DOHH2 (cell line): ENCODE results near the gene FOXK1.

Experiments used
- CTCF ChIP-seq: fragments of 200-600 bp; sonication (generic); IDR thresholded peaks from one replicate; pipeline ENCODE4 v1.5.1; 2014; ENCODE audit warnings: antibody characterized with exemption, mild to moderate bottlenecking, low read depth, low read length; ENCODE audit not compliant: poor library complexity, severe bottlenecking
- EZH2phosphoT487 ChIP-seq: fragments of 200-600 bp; sonication (generic); IDR thresholded peaks from 2 replicates; pipeline ENCODE4 v1.6.1; 2017; ENCODE audit warnings: borderline replicate concordance, mild to moderate bottlenecking, antibody characterized with exemption, low read length, moderate library complexity, mixed read lengths

- TF ChIP-seq CTCF = no peak
- no peak for TF ChIP-seq EZH2phosphoT487
Measured at GRCh38 chr7:4751398-4751947, 69.4 kb downstream of the FOXK1 start.
